ENCODE results near the gene PGAM1.

DNA sequence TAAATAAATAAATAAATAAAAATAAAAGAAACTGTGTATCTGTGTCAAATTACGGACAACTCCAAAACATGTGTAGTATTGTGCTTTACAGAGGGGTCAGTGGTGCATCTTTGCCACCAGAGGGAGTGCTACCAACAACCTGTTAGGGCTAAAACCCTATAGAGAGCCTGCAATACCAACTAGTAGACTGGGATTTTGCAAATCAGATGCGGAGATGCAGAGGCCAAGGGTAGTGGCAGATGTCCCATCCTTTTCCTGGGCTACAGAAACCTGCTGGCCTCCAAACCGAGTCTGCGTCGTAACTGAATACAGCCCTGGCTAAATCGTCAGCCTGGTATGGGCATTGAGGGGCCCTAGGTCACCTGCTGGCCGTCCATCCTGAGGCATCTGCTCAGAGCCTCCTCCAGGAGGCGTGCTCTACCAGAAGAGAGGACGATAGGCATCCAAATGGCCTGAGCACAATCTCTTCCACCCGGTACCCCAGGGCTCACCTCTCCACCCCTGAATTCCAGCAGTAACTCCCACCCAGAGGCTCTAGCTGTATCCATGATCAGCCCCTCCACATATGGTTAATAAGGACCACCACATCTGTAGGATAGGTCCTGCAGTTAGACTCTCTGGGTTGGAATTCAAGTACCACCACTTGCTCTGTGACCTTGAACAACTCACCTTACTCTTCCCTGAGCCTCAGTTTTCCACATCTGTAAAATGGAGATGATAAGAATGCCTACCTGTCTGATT is 18.6 kb upstream of the PGAM1 start:
- TF ChIP-seq YY1 (IDR thresholded peaks at IDR 0.05; ENCODE audit: extremely low read depth, insufficient replicate concordance, low read depth, low read length) (no peak), POLR2A (IDR thresholded peaks at IDR 0.05; ENCODE audit: borderline replicate concordance, extremely low read depth, insufficient read depth, insufficient read length) (no peak)
